ENCODE measurements around the gene DNAAF8.

The DNAAF8 gene

GRCh38 chr16:4777339-4778049 lies 43.2 kb downstream of the DNAAF8 start:
- no peak overlapping the region for H3K27ac ChIP-seq (ENCODE audit: low read length)
- TF ChIP-seq, protein P1, sequence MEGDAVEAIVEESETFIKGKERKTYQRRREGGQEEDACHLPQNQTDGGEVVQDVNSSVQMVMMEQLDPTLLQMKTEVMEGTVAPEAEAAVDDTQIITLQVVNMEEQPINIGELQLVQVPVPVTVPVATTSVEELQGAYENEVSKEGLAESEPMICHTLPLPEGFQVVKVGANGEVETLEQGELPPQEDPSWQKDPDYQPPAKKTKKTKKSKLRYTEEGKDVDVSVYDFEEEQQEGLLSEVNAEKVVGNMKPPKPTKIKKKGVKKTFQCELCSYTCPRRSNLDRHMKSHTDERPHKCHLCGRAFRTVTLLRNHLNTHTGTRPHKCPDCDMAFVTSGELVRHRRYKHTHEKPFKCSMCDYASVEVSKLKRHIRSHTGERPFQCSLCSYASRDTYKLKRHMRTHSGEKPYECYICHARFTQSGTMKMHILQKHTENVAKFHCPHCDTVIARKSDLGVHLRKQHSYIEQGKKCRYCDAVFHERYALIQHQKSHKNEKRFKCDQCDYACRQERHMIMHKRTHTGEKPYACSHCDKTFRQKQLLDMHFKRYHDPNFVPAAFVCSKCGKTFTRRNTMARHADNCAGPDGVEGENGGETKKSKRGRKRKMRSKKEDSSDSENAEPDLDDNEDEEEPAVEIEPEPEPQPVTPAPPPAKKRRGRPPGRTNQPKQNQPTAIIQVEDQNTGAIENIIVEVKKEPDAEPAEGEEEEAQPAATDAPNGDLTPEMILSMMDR (IDR thresholded peaks at IDR 0.05; ENCODE audit: borderline replicate concordance, extremely low read depth, low read length, poor library complexity, severe bottlenecking): no peak
- TF ChIP-seq EZH2 (IDR thresholded peaks at IDR 0.05; ENCODE audit: borderline replicate concordance, low read depth, low read length, severe bottlenecking): no peak
- no peaks in the 10 kb centered on the region for H3K9me3 ChIP-seq (ENCODE audit: insufficient read depth, low read length, severe bottlenecking)
- H3K9ac ChIP-seq (ENCODE audit: low read depth, low read length): no peak overlapping the region
- H3K4me1 ChIP-seq (ENCODE audit: insufficient read depth, low read length): no peaks in the 10 kb centered on the region
- no peaks in the 10 kb centered on the region for H4K20me1 ChIP-seq (ENCODE audit: insufficient read depth, low read length)
- no peaks in the 10 kb centered on the region for H3K27me3 ChIP-seq (ENCODE audit: insufficient read depth, low read length, poor library complexity)
- H3K4me2 ChIP-seq (ENCODE audit: insufficient read depth, low read length): no peak overlapping the region
- H3K79me2 ChIP-seq (ENCODE audit: insufficient read depth, low read length): no peaks in the 10 kb centered on the region
- ATAC-seq (ENCODE audit: insufficient read depth, low read depth): no peak
- H2AFZ ChIP-seq (ENCODE audit: low read depth, low read length): no peak overlapping the region
- H3K4me3 ChIP-seq (ENCODE audit: low read depth in 1 of 2, low read length in 2 of 2): no peak overlapping the region
- DNase-seq: no peak
- H3K36me3 ChIP-seq (ENCODE audit: insufficient read depth, low read length): no peaks in the 10 kb centered on the region

GRCh38 chr16:4778050-4778392 lies 43.7 kb downstream of the DNAAF8 start:
- DNase-seq (no peak), ATAC-seq (ENCODE audit: insufficient read depth, low read depth) (no peak)
- Histone ChIP-seq H3K27me3 (ENCODE audit: insufficient read depth, low read length, poor library complexity) (no peaks in the 10 kb centered on the region), H3K27ac (ENCODE audit: low read length) (no peak overlapping the region), H3K4me3 (ENCODE audit: low read depth in 1 of 2, low read length in 2 of 2) (no peak overlapping the region), H3K9ac (ENCODE audit: low read depth, low read length) (no peak overlapping the region), H3K79me2 (ENCODE audit: insufficient read depth, low read length) (no peaks in the 10 kb centered on the region), H3K36me3 (ENCODE audit: insufficient read depth, low read length) (no peaks in the 10 kb centered on the region), H3K4me2 (ENCODE audit: insufficient read depth, low read length) (no peak overlapping the region), H4K20me1 (ENCODE audit: insufficient read depth, low read length) (no peaks in the 10 kb centered on the region), H2AFZ (ENCODE audit: low read depth, low read length) (no peak overlapping the region), H3K9me3 (ENCODE audit: insufficient read depth, low read length, severe bottlenecking) (no peaks in the 10 kb centered on the region), H3K4me1 (ENCODE audit: insufficient read depth, low read length) (no peaks in the 10 kb centered on the region)
- TF ChIP-seq, protein P1 (IDR thresholded peaks at IDR 0.05; ENCODE audit: borderline replicate concordance, extremely low read depth, low read length, poor library complexity, severe bottlenecking): no peak
- no peak for TF ChIP-seq EZH2 (IDR thresholded peaks at IDR 0.05; ENCODE audit: borderline replicate concordance, low read depth, low read length, severe bottlenecking)

GRCh38 chr16:4780235-4780634 lies 45.9 kb downstream of the DNAAF8 start:
- no peaks in the 10 kb centered on the region for H4K20me1 ChIP-seq (ENCODE audit: insufficient read depth, low read length)
- no peak for DNase-seq
- H3K4me2 ChIP-seq (ENCODE audit: insufficient read depth, low read length): no peak overlapping the region
- H3K27ac ChIP-seq (ENCODE audit: low read length): no peak overlapping the region
- no peak overlapping the region for H3K9ac ChIP-seq (ENCODE audit: low read depth, low read length)
- H3K4me1 ChIP-seq (ENCODE audit: insufficient read depth, low read length): no peaks in the 10 kb centered on the region
- no peaks in the 10 kb centered on the region for H3K27me3 ChIP-seq (ENCODE audit: insufficient read depth, low read length, poor library complexity)
- H2AFZ ChIP-seq (ENCODE audit: low read depth, low read length): no peak overlapping the region
- TF ChIP-seq EZH2 (IDR thresholded peaks at IDR 0.05; ENCODE audit: borderline replicate concordance, low read depth, low read length, severe bottlenecking): no peak
- TF ChIP-seq, protein P1 (IDR thresholded peaks at IDR 0.05; ENCODE audit: borderline replicate concordance, extremely low read depth, low read length, poor library complexity, severe bottlenecking): no peak
- no peaks in the 10 kb centered on the region for H3K79me2 ChIP-seq (ENCODE audit: insufficient read depth, low read length)
- no peaks in the 10 kb centered on the region for H3K9me3 ChIP-seq (ENCODE audit: insufficient read depth, low read length, severe bottlenecking)
- no peak overlapping the region for H3K4me3 ChIP-seq (ENCODE audit: low read depth in 1 of 2, low read length in 2 of 2)
- no peaks in the 10 kb centered on the region for H3K36me3 ChIP-seq (ENCODE audit: insufficient read depth, low read length)
- no peak for ATAC-seq (ENCODE audit: insufficient read depth, low read depth)

Data from DND-41 (cell line).